Upper lobe of left lung (tissue), 6 donors: ENCODE measurements around the gene ASCC3. TPM values are rescaled to one million over a fixed set of nuclear protein-coding genes. Genes with fewer than 3 reads are reported as not detected.

Experiments used
- ATAC-seq, 2 donors: fragments of 200-7000 bp; cut with Tn5 transposase; one replicate each; pipeline ENCODE4 v1.9.1; 2022; ENCODE audit warnings: mild to moderate bottlenecking in 2 of 2, moderate library complexity in 2 of 2; ENCODE audit not compliant: low FRiP score in 2 of 2
- DNase-seq, 2 donors: peaks; one replicate each; pipeline ENCODE4 v3.0.0-alpha.2; 2019 to 2020
- H3K27ac ChIP-seq, 4 donors: fragments of 200-600 bp; sonication (generic); one replicate each; pipeline ENCODE4 v1.5.1; 2016 to 2019
- H3K27me3 ChIP-seq, 4 donors: fragments of 200-600 bp; sonication (generic); one replicate each; pipeline ENCODE4 v1.5.1; 2017 to 2019
- H3K36me3 ChIP-seq, 4 donors: fragments of 200-600 bp; sonication (generic); one replicate each; pipeline ENCODE4 v1.5.1; 2016 to 2019
- H3K4me1 ChIP-seq, 4 donors: fragments of 200-600 bp; sonication (generic); one replicate each; pipeline ENCODE4 v1.5.1; 2018 to 2019
- H3K4me3 ChIP-seq, 4 donors: fragments of 200-600 bp; sonication (generic); one replicate each; pipeline ENCODE4 v1.5.1; 2017 to 2019; ENCODE audit warnings: mild to moderate bottlenecking in 2 of 4, moderate library complexity in 1 of 4
- H3K9me3 ChIP-seq, 4 donors: fragments of 200-600 bp; sonication (generic); one replicate each; pipeline ENCODE4 v1.5.1; 2018 to 2019
- EP300 ChIP-seq, 4 donors: sonication (generic); formaldehyde crosslinking; IDR thresholded peaks; one replicate each; pipeline ENCODE4 v1.5.1; 2017; ENCODE audit warnings: antibody characterized with exemption in 4 of 4, control low read depth in 2 of 4
- POLR2A ChIP-seq, 4 donors: fragments of 450-650 bp; IDR thresholded peaks; one replicate each; pipeline ENCODE4 v1.5.1; 2016 to 2017; ENCODE audit warnings: antibody characterized with exemption in 4 of 4, mild to moderate bottlenecking in 2 of 4
- POLR2AphosphoS5 ChIP-seq, 2 donors: sonication (generic); formaldehyde crosslinking; IDR thresholded peaks; one replicate each; pipeline ENCODE4 v1.5.1; 2017; ENCODE audit warnings: antibody characterized with exemption in 2 of 2
- WGBS, 2 donors: methylation state at CpG; one replicate each; pipeline ENCODE4 v1.1.5; 2017 to 2018; 5-methylcytosine and 5-hydroxymethylcytosine counted together
- total RNA-seq, 6 donors: library from RNA; depleted of rRNA in 4 of 6; stranded (reverse); fragments of >200 nt in 4 of 6; gene quantifications; one replicate each; pipeline versions ENCODE4 v1.1.0 to v1.2.1, GENCODE V29; 2016 to 2021
- TF ChIP-seq, protein P1 (sequence below), 6 experiments: fragments of 450-650 bp in 4 of 6; fragments of 200-600 bp in 2 of 6; sonication (generic) in 2 of 6; IDR thresholded peaks; one replicate each; pipeline ENCODE4 v1.5.1; 2016 to 2019; ENCODE audit warnings: antibody characterized with exemption in 6 of 6
- donor health status: DM: no; HTN: no; CAD: no; lungs with moderate emphysema.
- donor health status: DM: no; HTN: yes; CAD: no; lungs with severe emphysema.

ASCC3 gene
- total RNA-seq, 6 donors from 2014 or later: 18.4 to 52.2 (median 33.9) TPM

DNA sequence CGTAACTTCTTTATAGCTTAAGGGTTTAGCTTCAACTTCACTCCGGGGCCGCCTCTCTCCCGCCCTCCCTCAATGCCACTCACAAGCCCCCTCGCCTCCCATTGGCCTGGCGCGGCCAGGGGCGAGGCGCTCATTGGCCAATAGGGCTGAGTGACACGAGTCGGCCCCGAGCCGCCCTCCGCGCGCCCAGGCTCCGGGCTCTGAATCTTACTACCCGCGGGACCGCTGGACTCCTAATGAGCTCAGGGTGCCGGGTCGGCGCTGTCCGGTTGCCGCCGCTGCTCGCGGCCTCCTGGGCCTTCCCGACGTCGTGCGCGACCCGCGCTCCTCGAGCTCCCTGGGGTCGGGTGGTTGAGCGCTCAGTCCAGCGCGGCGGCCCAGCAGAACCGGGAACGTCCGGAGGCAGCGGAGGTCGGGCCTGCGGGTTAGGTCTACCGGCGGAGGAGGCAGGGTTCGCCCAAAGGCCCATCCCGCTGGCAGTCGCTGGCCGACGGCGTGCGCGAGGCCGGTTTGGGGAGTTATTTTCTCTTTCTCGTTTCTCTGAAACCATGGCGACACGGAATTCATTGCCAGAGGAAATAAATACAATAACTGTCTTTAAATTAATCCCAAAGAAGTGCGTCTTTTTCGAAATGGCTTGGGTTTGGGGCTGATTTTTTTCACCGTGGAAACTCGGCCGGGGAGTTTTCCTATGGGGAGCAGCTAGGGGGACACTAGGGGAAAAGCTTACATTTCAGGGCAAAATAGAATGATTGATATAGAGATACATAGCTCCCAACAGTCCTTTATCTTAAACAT is 416.0 kb downstream of the ASCC3 start, which contains the start of gene SIM1:
SIM1 (minus strand) TSS at position 19 of the 798 bp plus-strand sequence. CDS start 1,453 bp downstream, outside the sequence.
- peaks cover 4 to 34% (median 11%) of the 10 kb centered on the region in 4 donors for H3K4me1 ChIP-seq
- H3K36me3 ChIP-seq: no peaks in the 10 kb centered on the region
- ATAC-seq: peak in 1 of 2 donors; percentile 76
- H3K9me3 ChIP-seq: no peaks in the 10 kb centered on the region
- TF ChIP-seq POLR2A (IDR thresholded peaks at IDR 0.05): no peak
- no peak for TF ChIP-seq EP300 (IDR thresholded peaks at IDR 0.05)
- 7 to 11% methylated on average over 29 to 32 of the region's 66 CpGs for WGBS, 2 donors
- DNase-seq: peak in 1 of 2 donors; percentile 86
- peaks cover 2 to 89% (median 55%) of the 10 kb centered on the region in 4 donors for H3K27me3 ChIP-seq
- H3K4me3 ChIP-seq: peak within 1 kb of the TSS in 3 of 4 donors; percentile 2 to 30 (median 15)
- H3K27ac ChIP-seq: no peak within 1 kb of the TSS

DNA sequence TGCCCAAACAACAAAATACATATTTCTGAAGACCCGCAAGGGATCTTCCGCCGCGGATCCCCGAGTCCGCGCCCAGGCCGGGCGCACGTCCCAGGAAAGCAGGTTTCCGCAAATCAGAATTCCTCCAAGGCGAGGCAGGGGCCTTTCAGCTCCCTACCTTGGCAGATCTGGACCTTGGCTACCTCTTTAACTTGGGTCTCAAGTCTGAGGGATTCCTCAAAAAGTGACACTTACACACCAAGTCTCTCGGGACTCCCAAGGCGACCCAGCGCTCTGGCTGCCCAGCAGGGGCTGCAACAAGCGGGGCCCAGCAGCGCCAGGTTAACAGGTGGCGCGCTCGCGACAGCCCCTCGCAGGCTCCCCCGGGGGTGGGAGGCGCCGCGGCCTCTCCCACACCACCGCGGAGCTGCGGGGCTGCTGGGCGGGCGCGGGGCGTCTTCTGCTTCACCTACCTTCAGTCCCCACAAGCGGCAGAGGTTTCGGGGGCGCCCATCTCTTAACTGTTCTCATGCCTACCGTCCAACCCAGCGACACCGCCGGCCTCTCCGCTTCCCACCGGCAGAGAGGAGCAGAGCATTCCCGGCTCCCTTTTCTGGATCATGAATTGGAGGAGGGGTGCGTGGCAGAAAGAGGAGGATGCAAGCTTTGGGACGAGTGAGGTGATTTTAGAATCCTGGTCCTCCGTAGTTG is 416.8 kb downstream of the ASCC3 start:
- H3K4me3 ChIP-seq: no peak overlapping the region
- TF ChIP-seq POLR2AphosphoS5 (IDR thresholded peaks at IDR 0.05): no peak
- no peak for TF ChIP-seq EP300 (IDR thresholded peaks at IDR 0.05)
- TF ChIP-seq, protein P1, sequence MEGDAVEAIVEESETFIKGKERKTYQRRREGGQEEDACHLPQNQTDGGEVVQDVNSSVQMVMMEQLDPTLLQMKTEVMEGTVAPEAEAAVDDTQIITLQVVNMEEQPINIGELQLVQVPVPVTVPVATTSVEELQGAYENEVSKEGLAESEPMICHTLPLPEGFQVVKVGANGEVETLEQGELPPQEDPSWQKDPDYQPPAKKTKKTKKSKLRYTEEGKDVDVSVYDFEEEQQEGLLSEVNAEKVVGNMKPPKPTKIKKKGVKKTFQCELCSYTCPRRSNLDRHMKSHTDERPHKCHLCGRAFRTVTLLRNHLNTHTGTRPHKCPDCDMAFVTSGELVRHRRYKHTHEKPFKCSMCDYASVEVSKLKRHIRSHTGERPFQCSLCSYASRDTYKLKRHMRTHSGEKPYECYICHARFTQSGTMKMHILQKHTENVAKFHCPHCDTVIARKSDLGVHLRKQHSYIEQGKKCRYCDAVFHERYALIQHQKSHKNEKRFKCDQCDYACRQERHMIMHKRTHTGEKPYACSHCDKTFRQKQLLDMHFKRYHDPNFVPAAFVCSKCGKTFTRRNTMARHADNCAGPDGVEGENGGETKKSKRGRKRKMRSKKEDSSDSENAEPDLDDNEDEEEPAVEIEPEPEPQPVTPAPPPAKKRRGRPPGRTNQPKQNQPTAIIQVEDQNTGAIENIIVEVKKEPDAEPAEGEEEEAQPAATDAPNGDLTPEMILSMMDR (IDR thresholded peaks at IDR 0.05): no peak
- no peak for TF ChIP-seq POLR2A (IDR thresholded peaks at IDR 0.05)
- ATAC-seq (no peak), DNase-seq (peak in 1 of 2 donors; percentile 66)
- no peak overlapping the region for H3K27ac ChIP-seq
- H3K36me3 ChIP-seq: no peaks in the 10 kb centered on the region
- H3K27me3 ChIP-seq: peaks cover 2 to 93% (median 53%) of the 10 kb centered on the region in 4 donors
- H3K9me3 ChIP-seq: no peaks in the 10 kb centered on the region
- WGBS, 2 donors: 10 to 11% methylated on average over 11 to 46 of the region's 46 CpGs
- H3K4me1 ChIP-seq: peaks cover 4 to 34% (median 11%) of the 10 kb centered on the region in 4 donors

DNA sequence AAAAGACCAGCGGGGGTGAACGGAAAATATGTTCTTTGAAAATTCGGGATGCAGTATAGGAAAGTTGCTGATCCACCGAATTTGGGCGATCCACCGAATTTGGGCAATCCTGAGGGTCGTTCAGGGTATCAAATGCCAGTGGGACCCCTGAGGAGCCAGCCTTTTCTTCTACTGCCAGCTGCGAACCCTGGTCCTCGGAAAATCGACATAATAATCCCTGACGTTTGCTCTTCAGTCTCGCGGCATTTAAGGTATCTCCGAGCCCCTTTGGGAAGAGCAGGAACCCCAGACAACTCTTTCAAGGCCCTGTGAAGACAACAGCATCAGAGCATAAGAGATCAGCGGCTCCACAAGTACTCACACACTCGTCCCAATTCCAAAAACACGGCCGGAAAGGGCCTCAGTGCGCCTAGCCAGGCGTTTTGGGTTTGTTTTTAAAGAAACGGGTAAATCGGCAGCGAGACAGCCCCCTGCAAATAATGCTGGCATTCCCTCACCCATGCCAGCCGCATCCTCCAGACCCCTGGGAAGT is 417.4 kb downstream of the ASCC3 start:
- H3K36me3 ChIP-seq: no peaks in the 10 kb centered on the region
- DNase-seq (no peak), ATAC-seq (no peak)
- WGBS, 2 donors: 9% methylated on average over 14 to 24 of the region's 24 CpGs
- TF ChIP-seq POLR2AphosphoS5 (IDR thresholded peaks at IDR 0.05) (no peak), EP300 (IDR thresholded peaks at IDR 0.05) (no peak), POLR2A (IDR thresholded peaks at IDR 0.05) (no peak)
- TF ChIP-seq, protein P1 (IDR thresholded peaks at IDR 0.05): no peak
- peaks cover 4 to 34% (median 11%) of the 10 kb centered on the region in 4 donors for H3K4me1 ChIP-seq
- no peaks in the 10 kb centered on the region for H3K9me3 ChIP-seq
- no peak overlapping the region for H3K27ac ChIP-seq
- no peak overlapping the region for H3K4me3 ChIP-seq
- H3K27me3 ChIP-seq: peaks cover 2 to 92% (median 50%) of the 10 kb centered on the region in 4 donors

DNA sequence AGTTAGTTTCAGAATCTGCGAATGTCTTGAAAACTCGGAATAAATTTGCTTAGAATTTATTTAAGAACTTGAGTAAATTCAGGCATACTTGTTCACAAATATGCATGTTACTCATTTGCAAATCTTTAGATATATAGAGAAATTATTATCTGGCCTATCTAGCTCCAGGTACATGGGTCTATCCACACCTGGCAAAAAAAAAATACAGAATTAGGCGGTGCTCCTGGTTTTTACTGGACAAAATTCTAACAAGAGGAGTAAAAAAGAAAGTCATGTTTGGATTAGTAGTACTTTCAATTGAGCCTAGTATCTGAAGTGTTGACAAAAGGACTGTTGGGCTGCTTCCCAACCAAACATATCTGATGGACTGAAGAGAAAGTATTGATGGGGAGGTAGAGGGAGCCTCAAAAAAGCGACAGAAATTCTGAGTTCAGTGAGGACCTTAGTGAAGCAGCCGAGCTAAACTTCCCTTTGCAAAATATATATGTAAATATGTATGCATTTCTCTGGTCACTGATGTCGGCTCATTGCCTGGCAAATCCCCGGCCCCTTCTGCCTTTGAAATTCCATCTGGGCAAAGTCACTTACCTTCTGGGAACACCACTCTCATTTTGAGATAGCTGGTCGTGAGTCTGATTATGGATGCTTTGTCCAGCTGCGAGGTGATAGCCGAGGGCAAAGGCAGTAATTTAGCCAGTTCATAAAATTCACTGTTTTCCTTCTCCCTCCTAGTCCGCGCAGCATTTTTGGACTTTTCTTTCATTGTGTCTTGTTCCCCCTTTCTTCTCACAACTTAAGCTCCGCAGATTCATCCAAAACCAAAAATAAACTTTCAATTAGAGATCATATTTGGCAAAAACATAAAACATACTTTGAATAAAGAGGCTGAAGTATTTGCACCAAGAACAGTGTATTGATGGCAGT is 418.2 kb downstream of the ASCC3 start:
- TF ChIP-seq POLR2AphosphoS5 (IDR thresholded peaks at IDR 0.05) (no peak), EP300 (IDR thresholded peaks at IDR 0.05) (no peak), POLR2A (IDR thresholded peaks at IDR 0.05) (no peak)
- TF ChIP-seq, protein P1 (IDR thresholded peaks at IDR 0.05): no peak

More for the DNA sequence above, 418.2 kb downstream of the ASCC3 start:
- WGBS, 2 donors: 11 to 12% methylated on average over 13 of the region's 13 CpGs
- Histone ChIP-seq H3K4me1 (peaks cover 4 to 42% (median 11%) of the 10 kb centered on the region in 4 donors), H3K4me3 (no peak overlapping the region), H3K36me3 (no peaks in the 10 kb centered on the region), H3K27ac (no peak overlapping the region), H3K9me3 (no peaks in the 10 kb centered on the region), H3K27me3 (peaks cover 2 to 96% (median 54%) of the 10 kb centered on the region in 4 donors)
- DNase-seq: no peak
- no peak for ATAC-seq
